Activated CD8-positive, alpha-beta T cell treated with anti-CD3 and anti-CD28 coated beads for 36 hours (primary cell): ENCODE measurements around the gene ARMC9. TPM values are rescaled to one million over a fixed set of nuclear protein-coding genes. Genes with fewer than 3 reads are reported as not detected.

ENCODE experiments used
- ATAC-seq: fragments of 200-7000 bp; cut with Tn5 transposase; one replicate; pipeline ENCODE4 v1.10.0; 2021; ENCODE audit warnings: mild to moderate bottlenecking, moderate library complexity
- CTCF ChIA-PET: fragments of 350-600 bp; sonication (Branson Sonifier 250); formaldehyde crosslinking; loops from one replicate; lab custom pipeline; 2021; ENCODE audit warnings: antibody characterized with exemption; lab: Charles Lee
- POLR2A ChIA-PET: fragments of 350-600 bp; sonication (Branson Sonifier 250); formaldehyde crosslinking; loops from one replicate; lab custom pipeline; 2021; ENCODE audit warnings: antibody characterized with exemption; lab: Charles Lee
- DNase-seq: peaks from one replicate; pipeline ENCODE4 v3.0.0-alpha.2; 2020
- H3K27ac Mint-ChIP-seq: one replicate; pipeline ENCODE4 v1.8.0; 2021; ENCODE audit warnings: mild to moderate bottlenecking, mixed read lengths
- H3K27me3 Mint-ChIP-seq: one replicate; pipeline ENCODE4 v1.8.0; 2021; ENCODE audit warnings: mixed read lengths
- H3K36me3 Mint-ChIP-seq: one replicate; pipeline ENCODE4 v1.8.0; 2021; ENCODE audit warnings: low read depth, mixed read lengths
- H3K4me1 Mint-ChIP-seq: one replicate; pipeline ENCODE4 v1.8.0; 2021; ENCODE audit warnings: low read depth, mixed read lengths
- H3K4me3 Mint-ChIP-seq: one replicate; pipeline ENCODE4 v1.8.0; 2021; ENCODE audit warnings: mild to moderate bottlenecking, moderate library complexity, mixed read lengths
- H3K9me3 Mint-ChIP-seq: one replicate; pipeline ENCODE4 v1.8.0; 2021; ENCODE audit warnings: mixed read lengths
- CTCF ChIP-seq: fragments of 200-600 bp; IDR thresholded peaks from one replicate; pipeline ENCODE4 v1.8.0; 2022; ENCODE audit warnings: antibody characterized with exemption, mild to moderate bottlenecking
- intact Hi-C: fragments of 100-400 bp; cut with micrococcal nuclease; formaldehyde crosslinking; loops from one replicate; pipeline ENCODE4 v1.10.0; 2022
- total RNA-seq, 2 experiments: library from RNA; stranded (reverse); gene quantifications; one replicate each; pipeline ENCODE4 v1.2.3, GENCODE V29; 2021

ARMC9 gene
- total RNA-seq, 2 experiments from 2014 or later: 2.0 to 2.2 TPM

- Mint-ChIP-seq H3K27me3 (peaks cover 26% of the 10 kb centered on the region), H3K36me3 (peaks cover 2% of the 10 kb centered on the region), H3K4me3 (no peak overlapping the region), H3K4me1 (peaks cover 6% of the 10 kb centered on the region), H3K9me3 (peaks cover 13% of the 10 kb centered on the region), H3K27ac (no peak overlapping the region)
- ATAC-seq (no peak), DNase-seq (no peak)
- ChIA-PET CTCF (interaction anchor here (1.2 to 3.9 kb wide), 3 partner anchors 9 to 187 kb away, joined by 3 to 11 read pairs (median 3); no protein-coding TSS in a partner anchor), POLR2A (no interaction called here)
- intact Hi-C loops: loop anchor here (5.0 to 10.0 kb wide), 2 partner anchors 119 to 187 kb away; no protein-coding TSS in a partner anchor
- no peak for TF ChIP-seq CTCF
These were observed 215.6 kb downstream of the ARMC9 start for GRCh38 chr2:231413921-231414476.

- H3K4me1 Mint-ChIP-seq: peaks cover 6% of the 10 kb centered on the region
- ChIA-PET POLR2A (no interaction called here), CTCF (interaction anchor here (0.6 to 3.9 kb wide), 3 partner anchors 9 to 188 kb away, joined by 3 to 11 read pairs (median 3); no protein-coding TSS in a partner anchor)
- no peak overlapping the region for H3K27ac Mint-ChIP-seq
- no peak overlapping the region for H3K4me3 Mint-ChIP-seq
- TF ChIP-seq CTCF: no peak
- peaks cover 13% of the 10 kb centered on the region for H3K9me3 Mint-ChIP-seq
- DNase-seq: no peak
- peaks cover 2% of the 10 kb centered on the region for H3K36me3 Mint-ChIP-seq
- peaks cover 26% of the 10 kb centered on the region for H3K27me3 Mint-ChIP-seq
- ATAC-seq: no peak
- intact Hi-C loops: loop anchor here (10.0 kb wide), 1 partner anchor 120 kb away; no protein-coding TSS in a partner anchor
These were observed 216.6 kb downstream of the ARMC9 start for GRCh38 chr2:231415029-231415428.

GRCh38 chr2:231418820-231419640 is 220.6 kb downstream of the ARMC9 start:
- Mint-ChIP-seq H3K36me3 (no peaks in the 10 kb centered on the region), H3K4me1 (no peaks in the 10 kb centered on the region), H3K27ac (no peak overlapping the region), H3K27me3 (peaks cover 5% of the 10 kb centered on the region), H3K9me3 (no peaks in the 10 kb centered on the region), H3K4me3 (no peak overlapping the region)
- CTCF ChIA-PET: no interaction called here
- DNase-seq: no peak
- POLR2A ChIA-PET: interaction anchor here (0.7 kb wide), 1 partner anchor 12 kb away, joined by 3 read pairs; no protein-coding TSS in a partner anchor
- no peak for ATAC-seq
- no peak for TF ChIP-seq CTCF
- intact Hi-C loops: loop anchor here (10.0 kb wide), 1 partner anchor 124 kb away; no protein-coding TSS in a partner anchor

GRCh38 chr2:231421051-231421580 is 222.7 kb downstream of the ARMC9 start:
- no peak for TF ChIP-seq CTCF
- no peak overlapping the region for H3K27ac Mint-ChIP-seq
- peaks cover 11% of the 10 kb centered on the region for H3K4me1 Mint-ChIP-seq
- H3K36me3 Mint-ChIP-seq: no peaks in the 10 kb centered on the region
- DNase-seq (no peak), ATAC-seq (no peak)
- H3K9me3 Mint-ChIP-seq: no peaks in the 10 kb centered on the region
- no peak overlapping the region for H3K4me3 Mint-ChIP-seq
- CTCF ChIA-PET: interaction anchor here (2.5 kb wide), 1 partner anchor 194 kb away, joined by 7 read pairs; no protein-coding TSS in a partner anchor
- intact Hi-C loops: no loop called here
- H3K27me3 Mint-ChIP-seq: peaks cover 2% of the 10 kb centered on the region
- POLR2A ChIA-PET: no interaction called here
